ENCODE data around the gene CLIC4. TPM values are rescaled to one million over a fixed set of nuclear protein-coding genes. Genes with fewer than 3 reads are reported as not detected.

CLIC4 gene
- total and polyA plus RNA-seq, 2 donors (not counting 1 experiment from before 2014, with no cell fraction given): 28.5 to 123 TPM

GRCh38 chr1:24862775-24863483, 117.7 kb downstream of the CLIC4 start:
- peaks cover 5% of the 10 kb centered on the region for H3K4me1 Mint-ChIP-seq
- DNase-seq (no peak), ATAC-seq (ENCODE audit: low read depth) (no peak)
- no peak overlapping the region for H3K27ac ChIP-seq (ENCODE audit: low read length in 2 of 2)
- H4K20me1 ChIP-seq (ENCODE audit: control insufficient read depth, insufficient read depth, low read length, poor library complexity, severe bottlenecking): no peaks in the 10 kb centered on the region
- H3K4me2 ChIP-seq (replicated peaks; ENCODE audit: low read depth, low read length, poor library complexity, severe bottlenecking): no peak overlapping the region
- ChIA-PET CTCF (interaction anchor here (0.7 to 1.4 kb wide), 3 partner anchors 9 to 235 kb away, joined by 3 to 4 read pairs (median 3); no protein-coding TSS in a partner anchor), POLR2A (no interaction called here)
- no peaks in the 10 kb centered on the region for H3K9me3 Mint-ChIP-seq (ENCODE audit: insufficient read depth)
- no peak overlapping the region for H2AFZ ChIP-seq (ENCODE audit: insufficient read depth, low read depth, low read length, poor library complexity, severe bottlenecking)
- H3K27me3 Mint-ChIP-seq: peaks cover 13% of the 10 kb centered on the region
- H3K4me3 ChIP-seq (ENCODE audit: control extremely low read depth in 1 of 5, extremely low read depth in 1 of 5, insufficient read depth in 1 of 5, low read depth in 2 of 5, low read length in 4 of 5): no peak overlapping the region
- TF ChIP-seq CTCF (IDR thresholded peaks at IDR 0.05): no peak
- no peak for TF ChIP-seq EZH2 (IDR thresholded peaks at IDR 0.05; ENCODE audit: borderline replicate concordance, insufficient read depth, low read depth, low read length, poor library complexity, severe bottlenecking)
- H3K9me3 ChIP-seq (ENCODE audit: control extremely low read depth in 1 of 3, control insufficient read depth in 2 of 3, insufficient read depth in 1 of 3, low read length in 2 of 3): no peaks in the 10 kb centered on the region
- peaks cover 0 to 5% of the 10 kb centered on the region in 2 donors for H3K4me1 ChIP-seq (ENCODE audit: control insufficient read depth in 2 of 2, insufficient read depth in 2 of 2, low read length in 2 of 2)
- H3K4me3 Mint-ChIP-seq: no peak overlapping the region
- no peak overlapping the region for H3K9ac ChIP-seq (ENCODE audit: low read length)
- 92% methylated on average over 12 of the region's 12 CpGs for WGBS (ENCODE audit: insufficient coverage)
- H3K36me3 ChIP-seq (replicated peaks in 1 of 2; ENCODE audit: control extremely low read depth in 1 of 2, control insufficient read depth in 1 of 2, extremely low read depth in 1 of 2, insufficient read depth in 2 of 2, low read length in 1 of 2): no peaks in the 10 kb centered on the region
- intact Hi-C loops (cut with micrococcal nuclease): no loop called here
- no peaks in the 10 kb centered on the region for H3K79me2 ChIP-seq (ENCODE audit: control insufficient read depth, insufficient read depth, low read length)
- H3K27ac Mint-ChIP-seq: no peak overlapping the region
- peaks cover 0 to 7% (median under 1%) of the 10 kb centered on the region in 4 experiments for H3K27me3 ChIP-seq (replicated peaks in 1 of 4; ENCODE audit: control extremely low read depth in 1 of 4, control insufficient read depth in 3 of 4, insufficient read depth in 4 of 4, low read length in 3 of 4)

- Histone ChIP-seq H3K4me3 (ENCODE audit: control extremely low read depth in 1 of 5, extremely low read depth in 1 of 5, insufficient read depth in 1 of 5, low read depth in 2 of 5, low read length in 4 of 5) (no peak overlapping the region), H4K20me1 (ENCODE audit: control insufficient read depth, insufficient read depth, low read length, poor library complexity, severe bottlenecking) (no peaks in the 10 kb centered on the region), H3K36me3 (replicated peaks in 1 of 2; ENCODE audit: control extremely low read depth in 1 of 2, control insufficient read depth in 1 of 2, extremely low read depth in 1 of 2, insufficient read depth in 2 of 2, low read length in 1 of 2) (no peaks in the 10 kb centered on the region), H3K27ac (ENCODE audit: low read length in 2 of 2) (no peak overlapping the region), H3K27me3 (replicated peaks in 1 of 4; ENCODE audit: control extremely low read depth in 1 of 4, control insufficient read depth in 3 of 4, insufficient read depth in 4 of 4, low read length in 3 of 4) (peaks cover 0 to 7% (median 1%) of the 10 kb centered on the region in 4 experiments), H3K9ac (ENCODE audit: low read length) (no peak overlapping the region), H2AFZ (ENCODE audit: insufficient read depth, low read depth, low read length, poor library complexity, severe bottlenecking) (no peak overlapping the region), H3K4me2 (replicated peaks; ENCODE audit: low read depth, low read length, poor library complexity, severe bottlenecking) (no peak overlapping the region), H3K4me1 (ENCODE audit: control insufficient read depth in 2 of 2, insufficient read depth in 2 of 2, low read length in 2 of 2) (peaks cover 0 to 5% of the 10 kb centered on the region in 2 donors), H3K9me3 (ENCODE audit: control extremely low read depth in 1 of 3, control insufficient read depth in 2 of 3, insufficient read depth in 1 of 3, low read length in 2 of 3) (no peaks in the 10 kb centered on the region), H3K79me2 (ENCODE audit: control insufficient read depth, insufficient read depth, low read length) (no peaks in the 10 kb centered on the region)
- DNase-seq (no peak), ATAC-seq (ENCODE audit: low read depth) (no peak)
- CTCF ChIA-PET: interaction anchor here (1.0 to 1.7 kb wide), 3 partner anchors 9 to 341 kb away, joined by 3 to 5 read pairs (median 4); no protein-coding TSS in a partner anchor
- Mint-ChIP-seq H3K27ac (no peak overlapping the region), H3K27me3 (peaks cover 20% of the 10 kb centered on the region), H3K9me3 (ENCODE audit: insufficient read depth) (no peaks in the 10 kb centered on the region), H3K4me1 (peaks cover 5% of the 10 kb centered on the region), H3K4me3 (no peak overlapping the region)
- intact Hi-C loops (cut with micrococcal nuclease): no loop called here
- POLR2A ChIA-PET: interaction anchor here (0.5 kb wide), 1 partner anchor 132 kb away, joined by 3 read pairs; no protein-coding TSS in a partner anchor
- TF ChIP-seq CTCF (IDR thresholded peaks at IDR 0.05): no peak
- TF ChIP-seq EZH2 (IDR thresholded peaks at IDR 0.05; ENCODE audit: borderline replicate concordance, insufficient read depth, low read depth, low read length, poor library complexity, severe bottlenecking): no peak
- WGBS (ENCODE audit: insufficient coverage): 27% methylated on average over 5 of the region's 8 CpGs
These were observed 119.1 kb downstream of the CLIC4 start for GRCh38 chr1:24864370-24864777.

Measured in B cell (primary cell).